Measurements from ENCODE around the gene GALNTL6.
A peak's percentile ranks its signal among the peaks of the same experiment; 100 is the strongest.

GALNTL6 gene

GRCh38 chr4:172173206-172173605 is 360.0 kb downstream of the GALNTL6 start:
- no peak for DNase-seq (ENCODE audit: low read depth in 2 of 2)
- no peak for TF ChIP-seq CTCF (IDR thresholded peaks at IDR 0.05; ENCODE audit: low read depth, low read length)
- H3K4me3 ChIP-seq (replicated peaks in 1 of 2; ENCODE audit: low read depth in 2 of 2, low read length in 2 of 2) = no peak overlapping the region

GRCh38 chr4:172177382-172177781 is 364.2 kb downstream of the GALNTL6 start:
- no peak for TF ChIP-seq CTCF (IDR thresholded peaks at IDR 0.05; ENCODE audit: low read depth, low read length)

GRCh38 chr4:172188248-172188988 is 375.2 kb downstream of the GALNTL6 start:
- H3K4me3 ChIP-seq (replicated peaks in 1 of 2; ENCODE audit: low read depth in 2 of 2, low read length in 2 of 2) = no peak overlapping the region
- no peak for DNase-seq (ENCODE audit: low read depth in 2 of 2)
- no peak for TF ChIP-seq CTCF (IDR thresholded peaks at IDR 0.05; ENCODE audit: low read depth, low read length)

More at GRCh38 chr4:172177382-172177781, 364.2 kb downstream of the GALNTL6 start:
- H3K4me3 ChIP-seq (replicated peaks in 1 of 2; ENCODE audit: low read depth in 2 of 2, low read length in 2 of 2) = no peak overlapping the region
- no peak for DNase-seq (ENCODE audit: low read depth in 2 of 2)

GRCh38 chr4:172202480-172203076 is 389.4 kb downstream of the GALNTL6 start:
- peak; percentile 18 to 36 for DNase-seq (ENCODE audit: low read depth in 2 of 2)
- no peak overlapping the region for H3K4me3 ChIP-seq (replicated peaks in 1 of 2; ENCODE audit: low read depth in 2 of 2, low read length in 2 of 2)
- peak; percentile 48 for TF ChIP-seq CTCF (IDR thresholded peaks at IDR 0.05; ENCODE audit: low read depth, low read length)

GRCh38 chr4:172207258-172207657 is 394.1 kb downstream of the GALNTL6 start:
- H3K4me3 ChIP-seq (replicated peaks in 1 of 2; ENCODE audit: low read depth in 2 of 2, low read length in 2 of 2) = no peak overlapping the region
- no peak for TF ChIP-seq CTCF (IDR thresholded peaks at IDR 0.05; ENCODE audit: low read depth, low read length)
- DNase-seq (ENCODE audit: low read depth in 2 of 2) = no peak

- no peak for TF ChIP-seq CTCF (IDR thresholded peaks at IDR 0.05; ENCODE audit: low read depth, low read length)
- no peak for DNase-seq (ENCODE audit: low read depth in 2 of 2)
- H3K4me3 ChIP-seq (replicated peaks in 1 of 2; ENCODE audit: low read depth in 2 of 2, low read length in 2 of 2) = no peak overlapping the region
Observed at GRCh38 chr4:172207886-172208285, 394.7 kb downstream of the GALNTL6 start.

All from cardiac fibroblast (primary cell).